H1 (cell line): ENCODE results near the gene NPHP4. TPM values are rescaled to one million over a fixed set of nuclear protein-coding genes. Genes with fewer than 3 reads are reported as not detected.

Source experiments
- KDM4A ChIP-seq: IDR thresholded peaks from one replicate; pipeline ENCODE4 v1.7.1; 2012; ENCODE audit warnings: low read depth, mild to moderate bottlenecking, moderate library complexity, low read length, inconsistent platforms; ENCODE audit not compliant: severe bottlenecking
- SIN3A ChIP-seq, 2 experiments: IDR thresholded peaks in 1 of 2; conservative IDR thresholded peaks in 1 of 2; 2 replicates each; pipeline ENCODE4 v1.6.1; 2011 to 2012; ENCODE audit warnings: low read length in 2 of 2, improper control_type of control experiment in 1 of 2, low read depth in 1 of 2, mild to moderate bottlenecking in 1 of 2
- polyA plus RNA-seq, 7 experiments: library from polyadenylated mRNA; depleted of rRNA in 3 of 7; stranded (reverse) in 5 of 7; unstranded in 2 of 7; fragments of >200 nt in 5 of 7; fragments of 200-250 nt in 2 of 7; gene quantifications; 1 replicate in 5 of 7; 2 replicates in 1 of 7; 4 replicates in 1 of 7; pipeline versions ENCODE4 v1.2.1 to v1.2.3, GENCODE V29; 2011 to 2013; ENCODE audit warnings: missing spikeins in 2 of 7, mixed read lengths in 2 of 7
- total RNA-seq: library from RNA; stranded (reverse); fragmentation: NEBNext Ultra II Directional; extraction: Animal tissue kit (Norgen Biotek cat#: 25700); gene quantifications from 2 replicates; pipeline ENCODE4 v1.2.1, GENCODE V29; 2021

NPHP4 gene
- total and polyA plus RNA-seq, 2 of the 8 experiments (the other 6 are each of a cell fraction or from before 2014, with no cell fraction given): 5.8 to 14.0 TPM

DNA sequence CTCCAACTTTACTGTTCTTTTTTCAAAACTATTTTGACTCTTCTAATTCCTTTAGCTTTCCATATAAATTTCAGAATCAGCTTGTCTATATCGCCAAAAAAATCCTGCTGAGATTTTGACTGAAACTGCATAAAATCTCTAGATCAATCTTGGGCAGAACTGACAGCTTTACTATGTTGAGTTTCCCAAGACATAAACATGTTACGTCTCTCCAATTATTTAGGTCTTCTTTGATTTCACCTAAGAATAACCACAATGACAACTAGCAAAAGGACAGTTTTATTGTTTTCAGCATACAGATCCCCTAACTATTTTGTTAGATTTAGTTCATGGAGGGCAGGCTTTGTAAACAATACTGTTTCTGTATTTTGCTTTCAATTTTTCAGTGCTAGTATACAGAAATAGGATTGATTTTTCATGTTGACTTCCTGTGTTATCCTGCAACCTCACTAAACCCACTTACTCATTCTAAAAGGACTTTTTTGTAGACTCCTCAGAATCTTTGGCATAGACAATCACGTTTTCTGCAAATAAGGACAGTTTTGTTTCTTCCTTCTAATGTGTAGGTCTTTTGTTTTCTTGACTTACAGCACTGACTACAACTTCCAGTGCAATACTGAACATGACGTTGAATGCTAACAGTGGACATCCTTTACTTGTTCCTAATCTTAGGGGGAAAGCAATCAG, 63.4 kb downstream of the NPHP4 start (continued):
- TF ChIP-seq KDM4A (no peak), SIN3A (conservative IDR thresholded peaks at IDR 0.05 in 1 of 2, IDR thresholded peaks at IDR 0.05 in 1 of 2; ENCODE audit: low read depth in 1 of 2, low read length in 2 of 2) (no peak)
